ENCODE results near the gene NEK7.

DNA sequence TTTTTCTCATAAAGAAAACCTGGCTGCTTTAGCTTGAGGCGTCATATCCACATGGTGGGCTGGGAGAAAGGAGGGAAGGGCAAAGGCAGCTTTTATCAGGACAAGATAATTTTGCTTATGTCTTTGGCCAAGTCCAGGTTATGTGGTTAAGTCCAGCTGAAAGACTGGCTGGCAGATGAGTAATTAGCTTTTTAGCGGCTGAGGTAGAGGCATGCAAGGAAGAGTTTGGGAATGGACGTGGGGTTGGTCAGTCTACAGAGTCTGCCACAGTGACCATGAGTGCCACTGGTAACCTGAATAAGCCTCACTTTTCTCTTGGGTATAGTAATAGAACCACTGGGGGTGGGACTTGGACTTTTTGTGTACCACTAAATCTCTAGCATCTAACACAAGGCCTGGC lies 39.8 kb downstream of the NEK7 start:
- TF ChIP-seq CTCF (IDR thresholded peaks at IDR 0.05) (no peak), POLR2A (IDR thresholded peaks at IDR 0.05) (no peak)

Data from uterus (tissue), 2 donors.